ENCODE results near the gene RHOF.
"Not testable (repeated sequence)": the region's sequence is repeated elsewhere in the genome, so short reads cannot be mapped to it uniquely, and the experiment has no call there.

The RHOF gene

GRCh38 chr12:121773011-121773777 lies 20.3 kb downstream of the RHOF start:
- peak; percentile 68 for DNase-seq

GRCh38 chr12:121770813-121771625 lies 22.5 kb downstream of the RHOF start:
- DNase-seq: no peak

- no peak for DNase-seq
These were observed 23.1 kb downstream of the RHOF start for GRCh38 chr12:121770388-121770787.

GRCh38 chr12:121769831-121770301 lies 23.6 kb downstream of the RHOF start:
- DNase-seq: no peak

- no peak for DNase-seq
These were observed 24.1 kb downstream of the RHOF start for GRCh38 chr12:121769297-121769830.

GRCh38 chr12:121767525-121768016 lies 25.9 kb downstream of the RHOF start:
- peak; percentile 98 for DNase-seq

GRCh38 chr12:121766290-121767039 lies 27.0 kb downstream of the RHOF start:
- peak; percentile 25 for DNase-seq

GRCh38 chr12:121765573-121765972 lies 27.9 kb downstream of the RHOF start:
- peak; percentile 69 for DNase-seq

GRCh38 chr12:121764808-121765207 lies 28.7 kb downstream of the RHOF start:
- peak; percentile 51 for DNase-seq

GRCh38 chr12:121762269-121762668 lies 31.2 kb downstream of the RHOF start:
- no peak for DNase-seq

- DNase-seq: not testable (repeated sequence)
These were observed 35.0 kb downstream of the RHOF start for GRCh38 chr12:121758536-121758935.

- no peak for DNase-seq
These were observed 37.9 kb downstream of the RHOF start for GRCh38 chr12:121755591-121755990.

- DNase-seq: no peak
These were observed 38.7 kb downstream of the RHOF start for GRCh38 chr12:121754836-121755235.

- DNase-seq: no peak
These were observed 39.6 kb downstream of the RHOF start for GRCh38 chr12:121753844-121754264.

- no peak for DNase-seq
These were observed 41.6 kb downstream of the RHOF start for GRCh38 chr12:121751749-121752351.

- no peak for DNase-seq
These were observed 42.5 kb downstream of the RHOF start for GRCh38 chr12:121751034-121751433.

- no peak for DNase-seq
These were observed 43.0 kb downstream of the RHOF start for GRCh38 chr12:121750507-121750955.

GRCh38 chr12:121749267-121749666 lies 44.2 kb downstream of the RHOF start:
- no peak for DNase-seq

GRCh38 chr12:121748571-121749265 lies 44.8 kb downstream of the RHOF start:
- no peak for DNase-seq

GRCh38 chr12:121748218-121748570 lies 45.3 kb downstream of the RHOF start:
- no peak for DNase-seq

- not testable (repeated sequence) for DNase-seq
These were observed 47.9 kb downstream of the RHOF start for GRCh38 chr12:121745545-121745944.

GRCh38 chr12:121741743-121742142 lies 51.7 kb downstream of the RHOF start:
- DNase-seq: no peak

Measured in NCI-H2171 treated with DMSO at 0.1 percent for 48 hours (cell line).